GM12878 (cell line): ENCODE data around the gene GLB1L2. TPM values are rescaled to one million over a fixed set of nuclear protein-coding genes. Genes with fewer than 3 reads are reported as not detected.

Experiments
- ATAC-seq: fragments of 200-7000 bp; cut with Tn5 transposase; 3 replicates; pipeline ENCODE4 v1.9.1; 2020; ENCODE audit warnings: mild to moderate bottlenecking, moderate library complexity
- BruUV-seq: library from RNA; stranded (reverse); fragments of 400-500 nt; replicated peaks from 2 replicates; lab custom pipeline; 2021; lab: Mats Ljungman, UMichigan
- CTCF ChIA-PET: fragments of 300-600 bp; sonication (Branson Sonifier 250); formaldehyde crosslinking; extraction: SDS; loops from one replicate; lab custom pipeline; 2021; ENCODE audit warnings: inconsistent platforms; lab: Yijun Ruan, JAX
- POLR2A ChIA-PET: fragments of 350-600 bp; formaldehyde crosslinking; extraction: SDS; loops from one replicate; lab custom pipeline; 2021; ENCODE audit warnings: inconsistent platforms; lab: Charles Lee
- RAD21 ChIA-PET: fragments of 300-600 bp; sonication (Branson Sonifier 250); formaldehyde crosslinking; loops from one replicate; lab custom pipeline; 2023; ENCODE audit warnings: antibody characterized with exemption; ENCODE audit not compliant: unreplicated experiment; lab: Charles Lee
- SMC1A ChIA-PET: fragments of 300-600 bp; sonication (Branson Sonifier 250); formaldehyde crosslinking; loops from one replicate; lab custom pipeline; 2023; ENCODE audit not compliant: unreplicated experiment, uncharacterized antibody; lab: Charles Lee
- DNase-seq: peaks from one replicate; pipeline ENCODE4 v3.0.0-alpha.2; 2011; ENCODE audit warnings: low read depth, low spot score
- FAIRE-seq: peaks from 3 replicates; lab custom pipeline; 2011; peaks lifted over from hg19 to GRCh38; lab: Jason Lieb, UNC
- H2AFZ ChIP-seq: 2 replicates; pipeline ENCODE4 v1.6.0; 2011; ENCODE audit warnings: low read depth, low read length, control low read depth; ENCODE audit not compliant: control insufficient read depth
- H3K27ac ChIP-seq: 2 replicates; pipeline ENCODE4 v1.5.1; 2011; ENCODE audit warnings: control low read depth; ENCODE audit not compliant: control insufficient read depth, insufficient read depth
- H3K27me3 ChIP-seq, 2 experiments: replicated peaks in 1 of 2; 2 replicates each; pipeline versions ENCODE4 v1.6.0 to v1.6.1; 2011; ENCODE audit warnings: low read length in 1 of 2; ENCODE audit not compliant: control insufficient read depth in 2 of 2, insufficient read depth in 2 of 2
- H3K36me3 ChIP-seq, 2 experiments: 2 replicates each; pipeline ENCODE4 v1.5.1; 2011; ENCODE audit warnings: low read length in 1 of 2; ENCODE audit not compliant: control insufficient read depth in 2 of 2, insufficient read depth in 2 of 2
- H3K4me1 ChIP-seq: 2 replicates; pipeline ENCODE4 v1.6.1; 2011; ENCODE audit warnings: mild to moderate bottlenecking, low read length, moderate library complexity, mixed read lengths; ENCODE audit not compliant: control insufficient read depth, insufficient read depth
- H3K4me2 ChIP-seq: 2 replicates; pipeline ENCODE4 v1.6.0; 2011; ENCODE audit warnings: control low read depth; ENCODE audit not compliant: control insufficient read depth, insufficient read depth
- H3K4me3 ChIP-seq: fragments of 200-600 bp; sonication (generic); 2 replicates; pipeline ENCODE4 v1.5.1; 2016
- H3K79me2 ChIP-seq: 2 replicates; pipeline ENCODE4 v1.6.0; 2011; ENCODE audit warnings: low read length; ENCODE audit not compliant: control insufficient read depth, insufficient read depth
- H3K9ac ChIP-seq: 2 replicates; pipeline ENCODE4 v1.8.0; 2011; ENCODE audit warnings: low read length, control low read depth, mixed read lengths; ENCODE audit not compliant: control insufficient read depth, insufficient read depth
- H3K9me3 ChIP-seq: replicated peaks from 3 replicates; pipeline ENCODE4 v1.5.1; 2011; ENCODE audit warnings: mild to moderate bottlenecking, low read length; ENCODE audit not compliant: control insufficient read depth, insufficient read depth
- H4K20me1 ChIP-seq: 2 replicates; pipeline ENCODE4 v1.6.0; 2011; ENCODE audit not compliant: control insufficient read depth, insufficient read depth
- CREM ChIP-seq: IDR thresholded peaks from 2 replicates; pipeline ENCODE4 v1.6.1; 2014; ENCODE audit warnings: antibody characterized with exemption, low read depth
- EGR1 ChIP-seq, 2 experiments: IDR thresholded peaks; 1 replicate in 1 of 2; 2 replicates in 1 of 2; pipeline ENCODE4 v1.6.1; 2011 to 2012; ENCODE audit warnings: low read depth in 2 of 2, low read length in 2 of 2, borderline replicate concordance in 1 of 2, mild to moderate bottlenecking in 1 of 2, moderate library complexity in 1 of 2
- ESRRA ChIP-seq: IDR thresholded peaks from 2 replicates; pipeline ENCODE4 v1.6.1; 2012; ENCODE audit warnings: mild to moderate bottlenecking, low read length, improper control_type of control experiment
- EZH2 ChIP-seq: IDR thresholded peaks from 2 replicates; pipeline ENCODE4 v1.6.1; 2012; ENCODE audit warnings: low read depth, mild to moderate bottlenecking, control low read depth, inconsistent platforms, low read length, borderline replicate concordance; ENCODE audit not compliant: control insufficient read depth
- IKZF2 ChIP-seq, 2 experiments: fragments of 450-650 bp; IDR thresholded peaks; 2 replicates each; pipeline ENCODE4 v1.6.1; 2017; ENCODE audit warnings: mild to moderate bottlenecking in 2 of 2, moderate library complexity in 2 of 2
- MEF2B ChIP-seq: fragments of 450-650 bp; IDR thresholded peaks from 2 replicates; pipeline ENCODE4 v1.6.1; 2018; ENCODE audit warnings: mild to moderate bottlenecking, moderate library complexity; ENCODE audit not compliant: partially characterized antibody, poor library complexity, severe bottlenecking
- RB1 ChIP-seq: fragments of 450-650 bp; formaldehyde crosslinking; IDR thresholded peaks from 2 replicates; pipeline ENCODE4 v1.6.1; 2017; ENCODE audit warnings: mild to moderate bottlenecking, borderline replicate concordance
- SPI1 ChIP-seq: IDR thresholded peaks from 2 replicates; pipeline ENCODE4 v1.6.1; 2011; ENCODE audit warnings: low read depth, mild to moderate bottlenecking, low read length, moderate library complexity, borderline replicate concordance; ENCODE audit not compliant: insufficient read depth
- YY1 ChIP-seq: IDR thresholded peaks from 2 replicates; pipeline ENCODE4 v1.6.1; 2011; ENCODE audit warnings: low read depth, mild to moderate bottlenecking, low read length
- ZNF207 ChIP-seq: fragments of 450-650 bp; IDR thresholded peaks from 2 replicates; pipeline ENCODE4 v1.6.1; 2014; ENCODE audit warnings: antibody characterized with exemption, mild to moderate bottlenecking, borderline replicate concordance
- ZNF622 ChIP-seq: fragments of 450-650 bp; IDR thresholded peaks from 2 replicates; pipeline ENCODE4 v1.6.1; 2017; ENCODE audit warnings: mild to moderate bottlenecking, inconsistent platforms
- WGBS: methylation state at CpG from one replicate; pipeline ENCODE4 v1.1.6; 2016; ENCODE audit warnings: low lambda C conversion rate; ENCODE audit not compliant: insufficient replicate concordance, insufficient coverage; ENCODE audit errors: missing lambda C conversion rate; 5-methylcytosine and 5-hydroxymethylcytosine counted together
- in situ Hi-C: fragments of 300-500 bp; cut with MboI; formaldehyde crosslinking; loops from 9 replicates; pipeline ENCODE4 v1.14.3; 2018; ENCODE audit warnings: mixed read lengths
- intact Hi-C: fragments of 100-400 bp; cut with micrococcal nuclease; formaldehyde crosslinking; loops from one replicate; pipeline ENCODE4 v1.14.2; 2022; ENCODE audit not compliant: unreplicated experiment
- polyA plus RNA-seq, 11 experiments: library from polyadenylated mRNA; depleted of rRNA in 4 of 11; unstranded in 6 of 11; stranded (reverse) in 5 of 11; fragments of >200 nt; fragmentation: Nextera tagmentation in 4 of 11; fragmentation: Illumina TruSeq in 1 of 11; extraction: Ambion mirVana in 4 of 11; extraction: Trizol in 1 of 11; gene quantifications; 1 replicate in 1 of 11; 2 replicates in 10 of 11; pipeline versions ENCODE4 v1.2.1 to v1.2.3, GENCODE V29; 2011 to 2016; ENCODE audit warnings: inconsistent platforms in 2 of 11, missing spikeins in 2 of 11, low read depth in 1 of 11
- total RNA-seq, 4 experiments: library from RNA; depleted of rRNA in 3 of 4; stranded (reverse); fragments of >200 nt in 3 of 4; fragmentation: Illumina TruSeq in 1 of 4; extraction: Trizol in 1 of 4; gene quantifications; 2 replicates each; pipeline versions ENCODE4 v1.2.1 to v1.2.3, GENCODE V29; 2013 to 2021
- TF ChIP-seq, protein P1 (sequence below): fragments of 450-650 bp; IDR thresholded peaks from 2 replicates; pipeline ENCODE4 v1.6.1; 2016; ENCODE audit warnings: mild to moderate bottlenecking
- TF ChIP-seq, protein P2 (sequence below): fragments of 450-650 bp; formaldehyde crosslinking; IDR thresholded peaks from 2 replicates; pipeline ENCODE4 v1.4.0; 2022; ENCODE audit warnings: mild to moderate bottlenecking, moderate library complexity
- TF ChIP-seq, protein P3 (sequence below): fragments of 450-650 bp; IDR thresholded peaks from 2 replicates; pipeline ENCODE4 v1.6.1; 2017; ENCODE audit warnings: mild to moderate bottlenecking, low read depth, inconsistent platforms; ENCODE audit not compliant: poor library complexity, severe bottlenecking

The GLB1L2 gene
- total and polyA plus RNA-seq, 10 of the 15 experiments (the other 5 are each of a cell fraction or from before 2014, with no cell fraction given): 0.04 to 0.85 (median 0.49) TPM

DNA sequence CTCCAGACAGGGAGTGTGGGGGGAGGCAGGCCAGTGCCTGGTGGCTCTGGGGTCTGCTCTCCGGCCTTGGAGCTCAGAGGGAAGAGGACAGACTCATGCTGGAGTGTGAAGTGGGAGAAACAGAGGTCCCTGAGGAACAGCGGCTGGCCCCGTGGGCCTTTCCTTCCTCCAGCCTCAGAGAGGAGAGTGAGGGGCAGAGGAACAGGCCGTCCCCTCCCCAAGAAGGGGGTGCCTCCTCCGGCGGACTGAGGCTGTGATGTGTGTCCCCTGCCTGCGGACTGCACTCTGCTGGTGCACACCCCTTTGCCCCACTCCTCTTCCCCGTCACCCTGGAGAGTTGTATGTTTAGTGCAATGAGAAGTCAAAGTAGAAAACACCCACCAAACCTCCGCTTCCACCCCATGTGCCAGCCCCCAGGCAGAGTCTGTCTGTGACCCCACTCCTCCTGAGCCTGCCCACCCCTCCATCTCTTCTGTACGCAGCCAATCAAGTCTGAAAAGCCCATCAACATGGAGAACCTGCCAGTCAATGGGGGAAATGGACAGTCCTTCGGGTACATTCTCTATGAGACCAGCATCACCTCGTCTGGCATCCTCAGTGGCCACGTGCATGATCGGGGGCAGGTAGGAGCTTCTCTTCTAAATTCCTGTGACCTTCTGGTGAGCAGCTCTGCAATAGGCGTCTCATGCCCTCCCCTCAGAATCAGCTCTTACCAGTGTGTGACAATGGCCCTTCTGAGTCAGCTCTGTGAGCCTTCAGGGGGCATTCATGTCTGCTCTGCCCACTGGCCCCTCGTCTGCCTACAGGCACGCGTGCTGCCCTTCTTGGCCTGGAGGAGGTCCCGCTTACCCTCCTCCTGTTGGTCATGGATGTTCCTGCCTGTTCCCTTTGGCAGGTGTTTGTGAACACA lies 39.0 kb downstream of the GLB1L2 start:
- H4K20me1 ChIP-seq: no peaks in the 10 kb centered on the region
- RAD21 ChIA-PET: no interaction called here
- DNase-seq (no peak), FAIRE-seq (no peak), ATAC-seq (no peak)
- H3K9ac ChIP-seq: no peak overlapping the region
- intact Hi-C loops (no loop called here), in situ Hi-C loops (no loop called here)
- no peaks in the 10 kb centered on the region; the same call in 2 of the 3 replicates for H3K9me3 ChIP-seq
- no peaks in the 10 kb centered on the region for H3K79me2 ChIP-seq
- no peak overlapping the region for H3K4me2 ChIP-seq
- no peak overlapping the region for H2AFZ ChIP-seq
- no peak overlapping the region for H3K27ac ChIP-seq
- H3K4me3 ChIP-seq: no peak overlapping the region
- TF ChIP-seq IKZF2 (IDR thresholded peaks at IDR 0.05): no peak
- TF ChIP-seq RB1: no peak
- no peak for TF ChIP-seq YY1
- no peak for TF ChIP-seq ZNF207
- no peak for TF ChIP-seq CREM
- TF ChIP-seq, protein P1, sequence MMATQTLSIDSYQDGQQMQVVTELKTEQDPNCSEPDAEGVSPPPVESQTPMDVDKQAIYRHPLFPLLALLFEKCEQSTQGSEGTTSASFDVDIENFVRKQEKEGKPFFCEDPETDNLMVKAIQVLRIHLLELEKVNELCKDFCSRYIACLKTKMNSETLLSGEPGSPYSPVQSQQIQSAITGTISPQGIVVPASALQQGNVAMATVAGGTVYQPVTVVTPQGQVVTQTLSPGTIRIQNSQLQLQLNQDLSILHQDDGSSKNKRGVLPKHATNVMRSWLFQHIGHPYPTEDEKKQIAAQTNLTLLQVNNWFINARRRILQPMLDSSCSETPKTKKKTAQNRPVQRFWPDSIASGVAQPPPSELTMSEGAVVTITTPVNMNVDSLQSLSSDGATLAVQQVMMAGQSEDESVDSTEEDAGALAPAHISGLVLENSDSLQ: no peak
- TF ChIP-seq, protein P2, sequence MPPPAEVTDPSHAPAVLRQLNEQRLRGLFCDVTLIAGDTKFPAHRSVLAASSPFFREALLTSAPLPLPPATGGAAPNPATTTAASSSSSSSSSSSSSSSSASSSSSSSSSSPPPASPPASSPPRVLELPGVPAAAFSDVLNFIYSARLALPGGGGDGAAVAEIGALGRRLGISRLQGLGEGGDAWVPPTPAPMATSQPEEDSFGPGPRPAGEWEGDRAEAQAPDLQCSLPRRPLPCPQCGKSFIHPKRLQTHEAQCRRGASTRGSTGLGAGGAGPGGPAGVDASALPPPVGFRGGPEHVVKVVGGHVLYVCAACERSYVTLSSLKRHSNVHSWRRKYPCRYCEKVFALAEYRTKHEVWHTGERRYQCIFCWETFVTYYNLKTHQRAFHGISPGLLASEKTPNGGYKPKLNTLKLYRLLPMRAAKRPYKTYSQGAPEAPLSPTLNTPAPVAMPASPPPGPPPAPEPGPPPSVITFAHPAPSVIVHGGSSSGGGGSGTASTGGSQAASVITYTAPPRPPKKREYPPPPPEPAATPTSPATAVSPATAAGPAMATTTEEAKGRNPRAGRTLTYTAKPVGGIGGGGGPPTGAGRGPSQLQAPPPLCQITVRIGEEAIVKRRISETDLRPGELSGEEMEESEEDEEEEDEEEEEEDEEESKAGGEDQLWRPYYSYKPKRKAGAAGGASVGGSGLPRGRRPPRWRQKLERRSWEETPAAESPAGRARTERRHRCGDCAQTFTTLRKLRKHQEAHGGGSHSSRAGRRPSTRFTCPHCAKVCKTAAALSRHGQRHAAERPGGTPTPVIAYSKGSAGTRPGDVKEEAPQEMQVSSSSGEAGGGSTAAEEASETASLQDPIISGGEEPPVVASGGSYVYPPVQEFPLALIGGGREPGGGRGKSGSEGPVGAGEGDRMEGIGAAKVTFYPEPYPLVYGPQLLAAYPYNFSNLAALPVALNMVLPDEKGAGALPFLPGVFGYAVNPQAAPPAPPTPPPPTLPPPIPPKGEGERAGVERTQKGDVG: no peak
- TF ChIP-seq MEF2B: no peak
- TF ChIP-seq ESRRA: no peak
- no peak for TF ChIP-seq SPI1
- TF ChIP-seq, protein P3, sequence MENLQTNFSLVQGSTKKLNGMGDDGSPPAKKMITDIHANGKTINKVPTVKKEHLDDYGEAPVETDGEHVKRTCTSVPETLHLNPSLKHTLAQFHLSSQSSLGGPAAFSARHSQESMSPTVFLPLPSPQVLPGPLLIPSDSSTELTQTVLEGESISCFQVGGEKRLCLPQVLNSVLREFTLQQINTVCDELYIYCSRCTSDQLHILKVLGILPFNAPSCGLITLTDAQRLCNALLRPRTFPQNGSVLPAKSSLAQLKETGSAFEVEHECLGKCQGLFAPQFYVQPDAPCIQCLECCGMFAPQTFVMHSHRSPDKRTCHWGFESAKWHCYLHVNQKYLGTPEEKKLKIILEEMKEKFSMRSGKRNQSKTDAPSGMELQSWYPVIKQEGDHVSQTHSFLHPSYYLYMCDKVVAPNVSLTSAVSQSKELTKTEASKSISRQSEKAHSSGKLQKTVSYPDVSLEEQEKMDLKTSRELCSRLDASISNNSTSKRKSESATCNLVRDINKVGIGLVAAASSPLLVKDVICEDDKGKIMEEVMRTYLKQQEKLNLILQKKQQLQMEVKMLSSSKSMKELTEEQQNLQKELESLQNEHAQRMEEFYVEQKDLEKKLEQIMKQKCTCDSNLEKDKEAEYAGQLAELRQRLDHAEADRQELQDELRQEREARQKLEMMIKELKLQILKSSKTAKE: no peak
- TF ChIP-seq EZH2: no peak
- TF ChIP-seq EGR1 (IDR thresholded peaks at IDR 0.05; ENCODE audit: borderline replicate concordance in 1 of 2, low read depth in 2 of 2, low read length in 2 of 2): no peak
- no peak for TF ChIP-seq ZNF622
- CTCF ChIA-PET: no interaction called here
- WGBS: 32% methylated on average over 19 of the region's 19 CpGs
- H3K36me3 ChIP-seq: no peaks in the 10 kb centered on the region
- POLR2A ChIA-PET: no interaction called here
- SMC1A ChIA-PET: no interaction called here
- no peaks in the 10 kb centered on the region for H3K4me1 ChIP-seq
- peaks cover 0 to 5% of the 10 kb centered on the region in 2 experiments; a peak in 2 of 4 replicates for H3K27me3 ChIP-seq
- no TSS peak for BruUV-seq
